T-helper 22 cell (primary cell): ENCODE measurements around the gene LCE3A.
"Not testable (repeated sequence)": the region's sequence is repeated elsewhere in the genome, so short reads cannot be mapped to it uniquely, and the experiment has no call there.

ENCODE experiments used
- DNase-seq: peaks from one replicate; pipeline ENCODE4 v3.0.0-alpha.2; 2020; ENCODE audit warnings: low read depth

LCE3A gene

GRCh38 chr1:152622803-152623202 lies at the start of gene LCE3A:
TSS of gene LCE3A (minus strand) at chr1:152623103. CDS start at chr1:152623103, 0 bp downstream.
- DNase-seq: no peak

- DNase-seq: no peak
Measured at GRCh38 chr1:152667648-152668047, 44.7 kb upstream of the LCE3A start.

- DNase-seq: not testable (repeated sequence)
Measured at GRCh38 chr1:152666171-152666570, 43.3 kb upstream of the LCE3A start.

- DNase-seq: no peak
Measured at GRCh38 chr1:152663098-152663497, 40.2 kb upstream of the LCE3A start, which contains the start of gene LCE2D. TSS of gene LCE2D (plus strand) at chr1:152663380. CDS start at chr1:152664106, 726 bp downstream.

- DNase-seq: no peak
Measured at GRCh38 chr1:152658649-152659048, 35.7 kb upstream of the LCE3A start.

GRCh38 chr1:152657677-152658076 lies 34.8 kb upstream of the LCE3A start:
- DNase-seq: no peak

- DNase-seq: no peak
Measured at GRCh38 chr1:152656459-152656858, 33.6 kb upstream of the LCE3A start.

- DNase-seq: no peak
Measured at GRCh38 chr1:152654110-152654509, 31.2 kb upstream of the LCE3A start.

GRCh38 chr1:152646656-152647055 lies 23.8 kb upstream of the LCE3A start:
- no peak for DNase-seq

GRCh38 chr1:152645146-152645545 lies 22.2 kb upstream of the LCE3A start:
- no peak for DNase-seq

GRCh38 chr1:152643945-152644344 lies 21.0 kb upstream of the LCE3A start:
- no peak for DNase-seq

GRCh38 chr1:152640351-152640750 lies 17.4 kb upstream of the LCE3A start:
- DNase-seq: no peak

- no peak for DNase-seq
Measured at GRCh38 chr1:152630596-152630995, 7.7 kb upstream of the LCE3A start.

GRCh38 chr1:152626744-152627143 lies 3.8 kb upstream of the LCE3A start:
- DNase-seq: no peak

- DNase-seq: no peak
Measured at GRCh38 chr1:152623203-152623844, 421 bp upstream of the LCE3A start.

- no peak for DNase-seq
Measured at GRCh38 chr1:152621993-152622392, 910 bp downstream of the LCE3A start.

- DNase-seq: no peak
Measured at GRCh38 chr1:152613511-152613910, 9.4 kb downstream of the LCE3A start, which contains the start of gene LCE3B. TSS of gene LCE3B (plus strand) at chr1:152613811. CDS start at chr1:152613811, 0 bp downstream.

GRCh38 chr1:152599934-152600333 lies 23.0 kb downstream of the LCE3A start, which contains the start of gene LCE3C:
TSS of gene LCE3C (plus strand) at chr1:152600234. CDS start at chr1:152600732, 498 bp downstream.
- no peak for DNase-seq

- no peak for DNase-seq
Measured at GRCh38 chr1:152596986-152597385, 25.9 kb downstream of the LCE3A start.

GRCh38 chr1:152585586-152585985 lies 37.3 kb downstream of the LCE3A start:
- no peak for DNase-seq

- DNase-seq: no peak
Measured at GRCh38 chr1:152582647-152583046, 40.3 kb downstream of the LCE3A start.

- no peak for DNase-seq
Measured at GRCh38 chr1:152580433-152580832, 42.5 kb downstream of the LCE3A start, which contains the start of gene LCE3D. TSS of gene LCE3D (minus strand) at chr1:152580516. CDS start at chr1:152579936, 580 bp downstream.

GRCh38 chr1:152579526-152579925 lies 43.4 kb downstream of the LCE3A start:
- DNase-seq: not testable (repeated sequence)

- no peak for DNase-seq
Measured at GRCh38 chr1:152577168-152577567, 45.7 kb downstream of the LCE3A start.
